MM.1S (cell line): Measurements from ENCODE around the gene CDK8.

Source experiments
- EZH2 ChIP-seq: fragments of 300-600 bp; sonication (generic); optimal IDR thresholded peaks from 2 replicates; pipeline ENCODE3; 2017; ENCODE audit warnings: low read depth, mild to moderate bottlenecking, antibody characterized with exemption, low read length, mixed read lengths
- TF ChIP-seq, protein P1 (sequence below): fragments of 300-600 bp; sonication (generic); IDR thresholded peaks from 2 replicates; pipeline ENCODE4 v1.5.1; 2016; ENCODE audit warnings: antibody characterized with exemption, low read length, mixed read lengths

DNA sequence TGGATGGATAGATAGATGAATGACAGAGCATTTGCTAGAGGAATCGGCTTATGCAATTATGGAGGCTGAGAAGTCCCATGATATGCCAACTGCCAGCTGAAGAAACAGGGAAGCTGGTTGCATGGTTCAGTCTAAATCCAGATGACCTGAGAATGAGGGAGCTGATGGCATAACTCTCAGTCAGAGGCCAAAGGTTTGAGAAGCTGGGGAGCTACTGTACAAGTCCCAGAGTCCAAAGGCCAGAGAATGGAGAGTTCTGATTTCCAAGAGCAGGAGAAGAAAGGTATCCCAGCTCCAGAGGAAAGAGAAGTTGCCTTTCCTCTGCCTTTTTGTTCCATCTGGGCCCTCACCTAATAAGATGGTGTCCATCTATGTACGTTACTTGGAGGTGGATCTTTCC is 108.3 kb downstream of the CDK8 start:
- TF ChIP-seq, protein P1, sequence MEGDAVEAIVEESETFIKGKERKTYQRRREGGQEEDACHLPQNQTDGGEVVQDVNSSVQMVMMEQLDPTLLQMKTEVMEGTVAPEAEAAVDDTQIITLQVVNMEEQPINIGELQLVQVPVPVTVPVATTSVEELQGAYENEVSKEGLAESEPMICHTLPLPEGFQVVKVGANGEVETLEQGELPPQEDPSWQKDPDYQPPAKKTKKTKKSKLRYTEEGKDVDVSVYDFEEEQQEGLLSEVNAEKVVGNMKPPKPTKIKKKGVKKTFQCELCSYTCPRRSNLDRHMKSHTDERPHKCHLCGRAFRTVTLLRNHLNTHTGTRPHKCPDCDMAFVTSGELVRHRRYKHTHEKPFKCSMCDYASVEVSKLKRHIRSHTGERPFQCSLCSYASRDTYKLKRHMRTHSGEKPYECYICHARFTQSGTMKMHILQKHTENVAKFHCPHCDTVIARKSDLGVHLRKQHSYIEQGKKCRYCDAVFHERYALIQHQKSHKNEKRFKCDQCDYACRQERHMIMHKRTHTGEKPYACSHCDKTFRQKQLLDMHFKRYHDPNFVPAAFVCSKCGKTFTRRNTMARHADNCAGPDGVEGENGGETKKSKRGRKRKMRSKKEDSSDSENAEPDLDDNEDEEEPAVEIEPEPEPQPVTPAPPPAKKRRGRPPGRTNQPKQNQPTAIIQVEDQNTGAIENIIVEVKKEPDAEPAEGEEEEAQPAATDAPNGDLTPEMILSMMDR = no peak
- no peak for TF ChIP-seq EZH2
